Endothelial cell of umbilical vein (primary cell): ENCODE measurements around the gene NUDT2. TPM values are rescaled to one million over a fixed set of nuclear protein-coding genes. Genes with fewer than 3 reads are reported as not detected.

ENCODE experiments used
- BruUV-seq: library from RNA; stranded (reverse); fragments of 400-500 nt; replicated peaks from 2 replicates; lab custom pipeline; 2021; lab: Mats Ljungman, UMichigan
- CTCF ChIA-PET: fragments of 300-600, 350-600 bp; sonication (Branson Sonifier 250); formaldehyde crosslinking; loops from one replicate; lab custom pipeline; 2021; ENCODE audit warnings: antibody characterized with exemption, inconsistent platforms; lab: Charles Lee
- POLR2A ChIA-PET: fragments of 300-600, 350-600 bp; sonication (Branson Sonifier 250); formaldehyde crosslinking; loops from one replicate; lab custom pipeline; 2021; ENCODE audit warnings: antibody characterized with exemption, inconsistent platforms; lab: Charles Lee
- DNase-seq: peaks from one replicate; pipeline ENCODE4 v3.0.0-alpha.2; 2011; ENCODE audit warnings: low read depth, low spot score
- FAIRE-seq: peaks from 2 replicates; lab custom pipeline; 2011; peaks lifted over from hg19 to GRCh38; lab: Jason Lieb, UNC
- H2AFZ ChIP-seq: 2 replicates; pipeline ENCODE4 v1.6.0; 2012; ENCODE audit warnings: low read depth, low read length, control low read depth, inconsistent platforms
- H3K27ac ChIP-seq: 2 replicates; pipeline ENCODE4 v1.5.1; 2011; ENCODE audit warnings: low read depth, mild to moderate bottlenecking, control low read depth, low read length, moderate library complexity; ENCODE audit not compliant: insufficient read depth
- H3K27me3 ChIP-seq, 2 experiments: 2 replicates each; pipeline versions ENCODE4 v1.6.0 to v1.6.1; 2011; ENCODE audit warnings: low read length in 2 of 2, mixed read lengths in 1 of 2; ENCODE audit not compliant: control insufficient read depth in 2 of 2, insufficient read depth in 2 of 2
- H3K36me3 ChIP-seq, 2 experiments: 2 replicates in 1 of 2; 3 replicates in 1 of 2; pipeline ENCODE4 v1.5.1; 2011; ENCODE audit warnings: low read length in 2 of 2, mild to moderate bottlenecking in 1 of 2, moderate library complexity in 1 of 2; ENCODE audit not compliant: control insufficient read depth in 2 of 2, insufficient read depth in 2 of 2; ENCODE audit errors: extremely low read depth in 1 of 2
- H3K4me1 ChIP-seq: 3 replicates; pipeline ENCODE4 v1.5.1; 2011; ENCODE audit warnings: mild to moderate bottlenecking, low read length; ENCODE audit not compliant: control insufficient read depth, insufficient read depth; ENCODE audit errors: extremely low read depth
- H3K4me2 ChIP-seq: 2 replicates; pipeline ENCODE4 v1.6.1; 2011; ENCODE audit warnings: low read length, control low read depth, mixed read lengths; ENCODE audit not compliant: insufficient read depth
- H3K4me3 ChIP-seq, 3 experiments: fragments of 200-600 bp in 1 of 3; sonication (generic), shearing (Covaris generic) in 1 of 3; replicated peaks in 1 of 3; 2 replicates each; pipeline ENCODE4 v1.5.1; 2011 to 2016; ENCODE audit warnings: control low read depth in 3 of 3, low read length in 3 of 3, mild to moderate bottlenecking in 2 of 3, inconsistent platforms in 1 of 3, low read depth in 1 of 3, moderate library complexity in 1 of 3; ENCODE audit not compliant: insufficient read depth in 1 of 3
- H3K79me2 ChIP-seq: 2 replicates; pipeline ENCODE4 v1.6.0; 2012; ENCODE audit warnings: low read length, inconsistent platforms; ENCODE audit not compliant: control insufficient read depth, insufficient read depth
- H3K9ac ChIP-seq: replicated peaks from 2 replicates; pipeline ENCODE3; 2011; ENCODE audit warnings: low read length, control low read depth; ENCODE audit not compliant: insufficient read depth; ENCODE audit errors: extremely low read depth
- H3K9me1 ChIP-seq: replicated peaks from 3 replicates; pipeline ENCODE4 v1.6.0; 2011; ENCODE audit warnings: mild to moderate bottlenecking, low read length; ENCODE audit not compliant: control insufficient read depth, insufficient read depth; ENCODE audit errors: extremely low read depth
- H3K9me3 ChIP-seq: replicated peaks from 2 replicates; pipeline ENCODE4 v1.5.1; 2012; ENCODE audit warnings: low read length, inconsistent platforms; ENCODE audit not compliant: control insufficient read depth, insufficient read depth
- H4K20me1 ChIP-seq: replicated peaks from 2 replicates; pipeline ENCODE3; 2011; ENCODE audit warnings: mild to moderate bottlenecking, low read length; ENCODE audit not compliant: control insufficient read depth, insufficient read depth; ENCODE audit errors: extremely low read depth
- CTCF ChIP-seq, 2 donors: IDR thresholded peaks; 1 replicate in 1 of 2; 2 replicates in 1 of 2; pipeline ENCODE4 v1.5.1; 2011; ENCODE audit warnings: low read length in 2 of 2, mild to moderate bottlenecking in 2 of 2, moderate library complexity in 2 of 2, control low read depth in 1 of 2, inconsistent platforms in 1 of 2, low read depth in 1 of 2; ENCODE audit not compliant: insufficient read depth in 1 of 2; ENCODE audit errors: extremely low read depth in 1 of 2
- EZH2 ChIP-seq: IDR thresholded peaks from 2 replicates; pipeline ENCODE4 v1.6.1; 2012; ENCODE audit warnings: borderline replicate concordance, low read depth, mild to moderate bottlenecking, moderate library complexity, low read length, inconsistent platforms; ENCODE audit not compliant: severe bottlenecking
- FOS ChIP-seq: IDR thresholded peaks from 2 replicates; pipeline ENCODE4 v1.6.1; 2011; ENCODE audit warnings: mild to moderate bottlenecking, low read length, moderate library complexity, borderline replicate concordance; ENCODE audit not compliant: insufficient read depth
- GATA2 ChIP-seq: IDR thresholded peaks from 2 replicates; pipeline ENCODE4 v1.7.0; 2011; ENCODE audit warnings: low read depth, mild to moderate bottlenecking, moderate library complexity, mixed read lengths, low read length; ENCODE audit not compliant: insufficient read length, insufficient read depth
- JUN ChIP-seq: IDR thresholded peaks from 2 replicates; pipeline ENCODE4 v1.6.1; 2011; ENCODE audit warnings: borderline replicate concordance, low read depth; ENCODE audit not compliant: insufficient read length, insufficient read depth
- MAX ChIP-seq: IDR thresholded peaks from 2 replicates; pipeline ENCODE4 v1.6.1; 2011; ENCODE audit not compliant: insufficient read depth, insufficient read length
- MYC ChIP-seq: IDR thresholded peaks from one replicate; pipeline ENCODE4 v1.6.1; 2011; ENCODE audit warnings: mild to moderate bottlenecking, low read depth, low read length
- POLR2A ChIP-seq: IDR thresholded peaks from 2 replicates; pipeline ENCODE4 v1.6.1; 2012; ENCODE audit warnings: low read depth, mild to moderate bottlenecking, control low read depth, low read length
- POLR2AphosphoS5 ChIP-seq: IDR thresholded peaks from 2 replicates; pipeline ENCODE4 v1.6.1; 2012; ENCODE audit warnings: low read depth, mild to moderate bottlenecking, control low read depth, low read length, moderate library complexity; ENCODE audit not compliant: insufficient read depth
- dilution Hi-C: fragments of 300-500 bp; cut with MboI; formaldehyde crosslinking; loops from one replicate; pipeline ENCODE4 v1.15.0; 2019; ENCODE audit warnings: low sequenced_read_pairs; ENCODE audit not compliant: extremely low pct_ligation_motif_present
- intact Hi-C: fragments of 100-400 bp; cut with micrococcal nuclease; formaldehyde crosslinking; loops from one replicate; pipeline ENCODE4 v1.10.0; 2022
- polyA plus RNA-seq, 4 experiments: library from polyadenylated mRNA; depleted of rRNA in 3 of 4; stranded (reverse) in 3 of 4; unstranded in 1 of 4; fragments of >200 nt; gene quantifications; 2 replicates each; pipeline versions ENCODE4 v1.2.1 to v1.2.3, GENCODE V29; 2011 to 2012; ENCODE audit warnings: missing spikeins in 1 of 4
- total RNA-seq: library from RNA; stranded (reverse); gene quantifications from 2 replicates; pipeline ENCODE4 v1.2.3, GENCODE V29; 2021

NUDT2 gene
- total and polyA plus RNA-seq, 2 donors (not counting 3 experiments of a cell fraction or from before 2014, with no cell fraction given), result 25.1 to 45.2 TPM

- CTCF ChIA-PET, result interaction anchor here (0.6 to 9.4 kb wide), 10 partner anchors 24 to 270 kb away, joined by 3 to 152 read pairs (median 8); no protein-coding TSS in a partner anchor
- POLR2A ChIA-PET, result no interaction called here
- intact Hi-C loops, result no loop called here
These were observed 50.7 kb downstream of the NUDT2 start for GRCh38 chr9:34380034-34380510.

More at GRCh38 chr9:34380034-34380510, 50.7 kb downstream of the NUDT2 start:
- no peak for FAIRE-seq
- H3K79me2 ChIP-seq, result no peaks in the 10 kb centered on the region
- H3K4me2 ChIP-seq, result no peak overlapping the region
- H3K27ac ChIP-seq, result no peak overlapping the region
- BruUV-seq, result no TSS peak
- no peaks in the 10 kb centered on the region for H3K9me1 ChIP-seq
- no peaks in the 10 kb centered on the region for H3K27me3 ChIP-seq
- no peak overlapping the region for H3K9ac ChIP-seq
- H3K36me3 ChIP-seq, result no peaks in the 10 kb centered on the region
- no peak for TF ChIP-seq CTCF (IDR thresholded peaks at IDR 0.05; ENCODE audit: extremely low read depth in 1 of 2, insufficient read depth in 1 of 2, low read depth in 1 of 2, low read length in 2 of 2)
- no peak for TF ChIP-seq FOS
- no peak for TF ChIP-seq JUN
- no peak for TF ChIP-seq EZH2
- no peak for TF ChIP-seq MAX
- TF ChIP-seq POLR2AphosphoS5, result no peak
- TF ChIP-seq POLR2A, result no peak
- TF ChIP-seq MYC, result no peak
- TF ChIP-seq GATA2, result no peak
- H4K20me1 ChIP-seq, result no peaks in the 10 kb centered on the region
- H3K4me3 ChIP-seq, result no peak overlapping the region
- H3K9me3 ChIP-seq, result no peaks in the 10 kb centered on the region
- peak overlapping the region; percentile 33 for H2AFZ ChIP-seq
- dilution Hi-C loops, result no loop called here
- DNase-seq, result no peak
- peaks cover 11% of the 10 kb centered on the region for H3K4me1 ChIP-seq
